HG03095 (cell line): ENCODE results near the gene REEP3.
A peak's percentile ranks its signal among the peaks of the same experiment; 100 is the strongest.
"Not testable (repeated sequence)": the region's sequence is repeated elsewhere in the genome, so short reads cannot be mapped to it uniquely, and the experiment has no call there.

Source experiments
- ATAC-seq: cut with Tn5 transposase; IDR thresholded peaks from one replicate; pipeline ENCODE4 v1.9.1; 2021; ENCODE audit warnings: moderate library complexity; ENCODE audit not compliant: unreplicated experiment

REEP3 gene

GRCh38 chr10:63547628-63548360 lies 26.6 kb downstream of the REEP3 start:
- ATAC-seq = no peak

GRCh38 chr10:63548860-63549259 lies 27.7 kb downstream of the REEP3 start:
- no peak for ATAC-seq

GRCh38 chr10:63549810-63550209 lies 28.6 kb downstream of the REEP3 start:
- no peak for ATAC-seq

GRCh38 chr10:63553031-63553430 lies 31.8 kb downstream of the REEP3 start:
- ATAC-seq = no peak

- no peak for ATAC-seq
Observed at GRCh38 chr10:63553473-63553872, 32.3 kb downstream of the REEP3 start.

- peak; percentile 63 for ATAC-seq
Observed at GRCh38 chr10:63554657-63555056, 33.5 kb downstream of the REEP3 start.

- no peak for ATAC-seq
Observed at GRCh38 chr10:63555330-63555729, 34.1 kb downstream of the REEP3 start.

GRCh38 chr10:63558132-63558784 lies 37.1 kb downstream of the REEP3 start:
- ATAC-seq = no peak

- ATAC-seq = no peak
Observed at GRCh38 chr10:63561341-63561740, 40.1 kb downstream of the REEP3 start.

GRCh38 chr10:63562391-63562790 lies 41.2 kb downstream of the REEP3 start:
- no peak for ATAC-seq

- ATAC-seq = no peak
Observed at GRCh38 chr10:63562857-63563256, 41.7 kb downstream of the REEP3 start.

- ATAC-seq = no peak
Observed at GRCh38 chr10:63563623-63564022, 42.4 kb downstream of the REEP3 start.

GRCh38 chr10:63564731-63565130 lies 43.5 kb downstream of the REEP3 start:
- not testable (repeated sequence) for ATAC-seq

GRCh38 chr10:63573068-63573697 lies 52.0 kb downstream of the REEP3 start:
- ATAC-seq = no peak

GRCh38 chr10:63574011-63574410 lies 52.8 kb downstream of the REEP3 start:
- ATAC-seq = no peak

GRCh38 chr10:63576501-63576900 lies 55.3 kb downstream of the REEP3 start:
- ATAC-seq = no peak

- ATAC-seq = no peak
Observed at GRCh38 chr10:63578501-63578900, 57.3 kb downstream of the REEP3 start.

GRCh38 chr10:63579371-63580014 lies 58.3 kb downstream of the REEP3 start:
- no peak for ATAC-seq

GRCh38 chr10:63582690-63583089 lies 61.5 kb downstream of the REEP3 start:
- ATAC-seq = no peak

GRCh38 chr10:63583397-63583796 lies 62.2 kb downstream of the REEP3 start:
- ATAC-seq = no peak

GRCh38 chr10:63583909-63584724 lies 62.9 kb downstream of the REEP3 start:
- ATAC-seq = no peak
